HG02970 (cell line): Measurements from ENCODE around the gene TRIM32.

Experiments used
- ATAC-seq: cut with Tn5 transposase; IDR thresholded peaks from one replicate; pipeline ENCODE4 v1.9.1; 2021; ENCODE audit warnings: mild to moderate bottlenecking, moderate library complexity, moderate number of reproducible peaks; ENCODE audit not compliant: unreplicated experiment, low FRiP score

TRIM32 gene, protein sequence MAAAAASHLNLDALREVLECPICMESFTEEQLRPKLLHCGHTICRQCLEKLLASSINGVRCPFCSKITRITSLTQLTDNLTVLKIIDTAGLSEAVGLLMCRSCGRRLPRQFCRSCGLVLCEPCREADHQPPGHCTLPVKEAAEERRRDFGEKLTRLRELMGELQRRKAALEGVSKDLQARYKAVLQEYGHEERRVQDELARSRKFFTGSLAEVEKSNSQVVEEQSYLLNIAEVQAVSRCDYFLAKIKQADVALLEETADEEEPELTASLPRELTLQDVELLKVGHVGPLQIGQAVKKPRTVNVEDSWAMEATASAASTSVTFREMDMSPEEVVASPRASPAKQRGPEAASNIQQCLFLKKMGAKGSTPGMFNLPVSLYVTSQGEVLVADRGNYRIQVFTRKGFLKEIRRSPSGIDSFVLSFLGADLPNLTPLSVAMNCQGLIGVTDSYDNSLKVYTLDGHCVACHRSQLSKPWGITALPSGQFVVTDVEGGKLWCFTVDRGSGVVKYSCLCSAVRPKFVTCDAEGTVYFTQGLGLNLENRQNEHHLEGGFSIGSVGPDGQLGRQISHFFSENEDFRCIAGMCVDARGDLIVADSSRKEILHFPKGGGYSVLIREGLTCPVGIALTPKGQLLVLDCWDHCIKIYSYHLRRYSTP

GRCh38 chr9:116687074-116687753, at the start of gene TRIM32:
Gene TRIM32 (plus strand): TSS chr9:116687305. CDS start chr9:116697743, 10,438 bp downstream.
- ATAC-seq = peak; percentile 100

DNA sequence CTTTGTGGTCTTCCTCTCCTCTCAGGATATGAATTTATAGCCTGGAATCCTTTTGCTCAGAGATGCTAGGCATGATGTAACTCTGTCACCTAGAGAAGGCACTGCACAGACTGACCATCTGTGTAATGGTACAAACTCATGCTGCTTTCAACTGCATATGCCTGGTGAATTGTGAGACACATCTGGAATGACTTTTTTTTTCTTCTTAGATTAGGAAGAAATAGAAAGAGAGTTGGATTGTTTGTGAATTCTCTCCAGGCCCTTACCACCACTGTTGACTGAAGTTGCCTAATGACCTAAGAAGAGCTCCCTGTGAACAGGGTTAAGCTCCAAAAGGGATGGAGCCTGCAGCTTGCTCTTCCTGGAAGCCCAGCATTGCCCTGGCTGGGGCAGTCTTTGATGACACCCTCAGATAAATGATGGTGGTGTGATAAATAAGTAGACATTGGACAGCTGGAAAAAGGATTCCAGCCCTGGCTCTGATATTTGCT, 47.8 kb upstream of the TRIM32 start:
- ATAC-seq = no peak

DNA sequence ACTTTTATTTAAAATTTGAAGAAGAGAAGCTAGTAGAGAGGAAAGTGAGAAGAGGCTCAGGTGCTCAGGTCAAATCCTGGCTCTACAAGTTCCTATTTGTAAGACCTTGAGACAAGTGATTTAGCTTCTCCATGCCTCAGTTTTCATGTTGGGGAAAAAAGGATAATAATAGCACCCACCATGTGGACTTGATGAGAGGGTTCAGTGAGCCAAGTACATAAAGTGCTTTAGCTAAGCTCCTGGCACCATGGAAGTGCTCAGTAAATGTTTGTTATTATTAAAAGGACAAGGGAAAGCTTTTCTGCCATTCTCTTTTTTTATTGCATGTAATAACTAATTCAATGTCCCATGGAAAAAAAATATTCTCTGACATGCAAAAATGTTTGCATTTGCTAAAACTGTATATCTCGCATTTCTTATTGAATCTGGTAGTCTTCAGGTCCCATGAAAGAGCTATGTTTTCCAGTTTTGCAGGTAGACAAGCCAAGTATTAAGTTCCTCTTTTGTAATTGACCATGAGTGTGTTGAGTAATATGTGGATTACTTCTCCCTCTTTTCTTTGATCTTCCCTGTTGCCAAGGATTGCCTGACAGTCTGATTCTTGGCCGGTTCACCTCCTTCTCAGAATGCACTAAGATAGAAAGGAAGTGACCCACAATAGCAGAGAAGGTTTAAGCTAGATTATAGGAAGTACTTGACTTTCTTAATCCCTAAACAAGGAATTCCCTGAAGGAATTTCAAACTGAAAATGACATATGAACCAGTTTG, 45.6 kb upstream of the TRIM32 start:
- no peak for ATAC-seq

DNA sequence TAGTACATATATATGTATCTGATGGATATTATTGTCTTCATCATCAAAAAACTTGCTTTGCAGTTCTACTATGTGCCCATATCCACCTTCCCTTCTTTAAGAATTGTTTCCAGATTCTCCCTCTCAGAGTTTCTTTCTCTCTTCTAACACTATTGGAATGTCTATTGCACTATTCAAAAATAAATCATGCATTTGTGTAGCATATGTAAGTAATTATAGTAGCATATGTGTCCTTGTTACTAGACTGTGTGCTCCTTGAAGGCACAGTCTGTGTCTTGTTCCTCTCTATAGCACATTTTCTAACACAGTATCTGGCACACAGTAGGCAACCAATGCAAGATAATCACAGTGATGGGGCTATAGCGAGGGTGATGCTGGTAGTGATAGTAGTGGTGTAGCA, 43.4 kb upstream of the TRIM32 start:
- ATAC-seq = no peak

DNA sequence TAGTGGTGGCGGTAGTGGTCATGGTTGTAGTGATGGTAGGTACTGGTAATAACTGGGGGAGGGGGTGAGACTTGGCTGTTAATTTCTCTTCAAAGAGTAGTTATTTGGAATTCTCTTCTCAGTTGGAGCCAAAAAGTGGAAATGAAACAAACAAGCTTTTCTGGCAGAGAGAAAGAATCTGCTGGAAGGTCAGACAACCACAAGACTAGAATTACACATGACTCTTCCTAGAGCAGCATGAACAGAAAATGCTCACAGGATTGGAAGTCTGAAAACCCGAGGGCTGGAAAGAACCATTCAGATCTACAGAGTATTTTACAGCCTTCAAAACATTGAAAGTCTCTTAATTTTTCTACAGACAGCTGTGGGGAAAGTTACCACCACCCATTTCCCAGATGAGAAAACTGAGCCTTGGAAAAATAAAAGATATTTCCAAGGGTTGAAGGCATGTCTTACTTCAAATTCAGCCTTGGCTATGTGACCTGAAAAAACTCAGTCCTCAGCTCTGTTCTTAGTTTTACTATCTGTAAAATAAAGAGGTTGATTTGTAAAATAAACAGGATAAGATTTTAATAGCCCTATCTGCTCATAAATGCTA, 42.9 kb upstream of the TRIM32 start:
- no peak for ATAC-seq

DNA sequence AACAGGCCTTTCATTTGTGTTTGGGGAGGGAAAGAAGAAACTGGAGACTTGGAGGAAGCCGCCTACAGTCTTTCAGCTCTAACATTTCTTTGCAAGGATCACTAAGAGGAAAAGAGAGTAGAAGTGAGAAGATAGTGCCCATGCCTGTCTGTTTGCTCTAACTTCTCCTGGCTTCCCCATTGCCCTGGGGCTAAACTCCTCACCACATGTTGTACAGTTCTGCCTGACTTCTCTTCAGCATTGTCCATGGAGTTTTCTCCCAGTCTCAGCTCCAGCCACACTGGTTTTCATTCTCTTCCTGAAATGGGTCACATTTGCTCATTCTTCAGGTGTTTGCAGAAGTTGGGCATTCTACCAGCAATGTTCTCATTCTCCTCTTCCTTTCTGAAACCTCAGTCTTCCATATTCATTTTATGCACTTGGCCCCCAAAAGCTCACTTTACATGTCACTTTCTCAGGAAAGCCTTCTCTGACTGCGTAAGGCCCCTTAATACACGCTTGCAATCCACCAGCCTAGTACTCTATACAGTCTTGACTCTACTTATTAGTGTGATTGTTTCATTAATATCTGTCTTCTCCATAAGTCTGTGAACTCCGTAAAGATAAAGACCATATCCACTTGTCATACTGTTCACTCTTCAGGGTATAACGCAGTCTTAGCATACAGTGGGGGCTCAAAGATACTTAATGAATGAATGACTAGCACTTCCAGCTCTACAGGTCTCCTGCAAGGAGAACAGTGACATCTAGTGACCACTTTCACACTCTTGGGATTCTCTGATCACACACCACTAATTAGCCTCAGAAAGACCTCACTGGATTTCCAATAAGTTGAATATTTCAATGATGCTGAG, 40.2 kb upstream of the TRIM32 start:
- no peak for ATAC-seq

DNA sequence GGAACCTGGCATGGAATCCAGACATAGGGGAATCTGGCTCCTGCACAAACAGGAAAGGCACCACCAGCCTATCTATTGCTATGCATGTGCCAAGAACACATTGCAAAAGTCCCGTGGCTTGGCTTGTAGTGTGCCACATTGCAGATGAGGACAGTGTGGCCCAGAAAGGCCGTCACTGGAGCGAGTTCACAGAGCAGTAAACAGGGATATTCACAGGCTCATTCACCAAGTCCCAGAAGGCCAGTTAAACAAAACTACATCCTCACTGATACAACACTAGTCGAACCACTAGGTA, 39.6 kb upstream of the TRIM32 start:
- ATAC-seq = no peak

DNA sequence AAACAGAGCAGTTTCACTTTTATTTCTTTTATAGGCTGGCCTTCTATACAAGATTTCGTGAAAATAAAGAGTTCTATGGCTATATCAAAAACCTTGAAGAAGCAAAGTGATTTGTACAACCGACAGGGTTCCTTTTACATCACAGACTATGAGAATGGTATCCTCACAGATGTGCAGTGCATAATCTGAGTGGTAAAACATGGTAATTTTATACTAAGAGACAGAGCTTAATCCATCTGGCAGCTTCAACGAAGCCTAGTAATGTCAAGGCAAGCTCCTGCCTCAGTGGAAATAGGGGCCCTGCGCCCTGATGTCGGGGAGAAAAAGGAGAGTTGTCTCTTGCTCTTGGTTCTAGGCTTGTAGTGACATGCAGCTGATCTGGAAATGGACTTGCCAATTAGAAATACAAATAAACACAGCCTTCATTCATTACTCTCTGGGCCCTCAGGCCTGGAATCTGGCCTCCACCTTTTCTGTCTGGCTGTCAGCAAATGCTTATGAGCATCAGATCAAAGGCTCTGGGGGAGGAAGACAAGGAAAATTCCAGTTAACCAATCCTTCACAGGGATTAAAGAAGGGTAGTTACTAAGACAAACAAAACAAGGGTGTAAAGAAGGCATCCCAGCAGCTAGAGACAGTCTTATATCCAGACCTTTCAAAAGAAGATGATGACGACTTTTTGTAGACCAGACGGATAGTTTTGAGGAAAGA, 33.6 kb upstream of the TRIM32 start:
- no peak for ATAC-seq

DNA sequence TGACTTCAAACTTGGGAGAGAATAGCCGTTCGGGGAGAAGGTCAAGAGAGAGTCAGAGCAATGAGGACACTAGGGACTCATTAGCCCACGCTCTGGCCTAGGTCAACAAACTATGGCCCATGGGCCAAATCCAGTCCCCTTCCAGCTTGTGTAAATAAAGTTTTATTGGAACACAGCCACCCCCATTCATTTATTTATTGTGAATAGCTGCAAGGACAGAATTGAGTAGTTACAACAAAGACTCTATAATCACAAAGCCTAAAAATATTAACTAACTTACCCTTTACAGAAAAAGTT, 33.1 kb upstream of the TRIM32 start:
- no peak for ATAC-seq

DNA sequence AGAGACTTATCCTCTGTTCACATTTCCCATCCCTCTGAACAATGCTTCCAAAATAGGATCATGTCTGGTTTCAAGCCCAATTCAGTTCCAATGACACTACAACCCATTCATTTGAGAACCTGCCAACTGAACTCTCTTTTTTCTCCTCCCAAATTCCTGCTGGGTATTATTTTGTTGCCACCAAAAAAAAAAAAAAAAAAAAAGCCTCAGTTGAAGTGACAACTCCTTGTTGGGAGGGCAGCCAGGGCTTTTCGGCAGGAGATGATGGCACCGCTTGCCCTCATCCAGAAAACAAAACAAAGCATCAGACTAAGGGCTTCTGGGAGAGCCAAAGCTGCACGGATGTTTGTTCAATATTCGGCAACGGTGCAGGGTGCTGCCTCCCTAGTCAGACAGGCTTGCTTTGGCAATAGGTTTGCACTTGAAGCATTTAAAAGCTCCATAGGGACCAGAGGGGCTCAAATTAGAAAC, 30.6 kb upstream of the TRIM32 start:
- ATAC-seq = no peak

DNA sequence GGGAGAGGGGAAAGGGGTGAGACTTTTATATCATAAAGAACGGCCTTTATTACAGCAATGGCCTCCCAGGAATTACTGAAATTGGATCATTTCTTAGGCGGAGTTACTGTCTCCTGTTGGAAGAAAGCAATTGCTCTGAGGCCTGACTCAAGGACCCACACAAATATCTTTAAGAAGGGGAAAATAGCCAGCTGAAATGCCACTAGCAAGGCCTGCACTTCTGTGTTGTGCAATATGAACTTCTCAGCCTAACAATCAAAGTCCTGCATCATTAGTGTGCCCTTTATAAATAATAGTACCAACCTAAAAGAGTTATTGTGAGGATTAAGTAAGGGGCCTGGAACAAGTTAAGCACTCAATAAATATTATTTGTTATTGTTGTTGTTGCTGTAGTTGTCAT, 30.1 kb upstream of the TRIM32 start:
- no peak for ATAC-seq

- ATAC-seq = no peak
Measured at GRCh38 chr9:116658265-116658664, 28.8 kb upstream of the TRIM32 start.

GRCh38 chr9:116661037-116661954, 25.8 kb upstream of the TRIM32 start:
- ATAC-seq = no peak

DNA sequence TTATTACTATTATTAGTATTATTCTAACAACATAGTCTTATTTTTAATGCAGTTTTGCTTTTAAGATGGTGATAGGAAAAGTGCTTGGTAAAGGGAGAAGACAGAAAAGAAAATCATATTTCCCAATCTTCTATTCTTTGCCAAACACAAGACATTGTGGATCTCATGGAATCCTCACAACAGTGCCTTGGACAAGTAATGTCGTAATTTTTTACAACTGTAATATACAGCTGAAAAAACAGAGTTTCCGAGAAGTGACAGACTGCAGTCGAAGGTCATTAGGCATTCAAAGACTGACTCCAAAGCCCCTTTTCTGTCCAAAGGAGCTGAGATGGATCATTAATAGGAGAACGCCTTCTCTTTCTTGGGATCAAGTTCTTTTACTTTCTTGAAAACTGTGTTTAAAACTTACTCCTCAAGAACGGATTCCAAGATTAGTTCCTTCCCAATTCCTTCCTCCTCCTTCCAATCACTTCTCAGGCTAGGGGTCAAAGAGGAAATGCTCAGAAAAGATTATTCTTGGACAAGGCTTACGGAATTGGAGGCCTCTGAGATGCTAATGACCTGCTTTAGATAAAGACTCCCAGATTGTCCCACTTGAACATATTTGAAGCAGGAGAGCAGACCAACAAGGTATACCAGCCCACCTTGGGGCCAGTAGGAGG, 24.3 kb upstream of the TRIM32 start:
- ATAC-seq = no peak

DNA sequence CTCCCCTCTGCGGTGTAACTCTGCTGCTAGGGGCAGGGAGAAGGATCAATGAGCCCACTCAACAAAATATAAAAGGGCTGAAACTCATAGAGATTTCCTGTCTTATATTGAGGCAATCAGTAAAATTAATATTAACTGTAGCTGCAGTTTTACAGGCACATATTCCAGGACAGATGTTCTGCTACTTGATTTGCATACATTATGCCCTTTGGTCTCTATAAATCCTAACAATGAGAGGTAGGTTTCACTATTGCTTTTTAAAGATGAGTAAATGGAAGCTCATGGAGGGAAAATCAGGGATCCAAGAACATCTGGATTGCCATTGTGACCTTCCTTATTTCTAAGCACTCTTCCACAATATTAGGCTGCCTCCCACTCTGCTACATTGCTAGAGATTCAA, 23.5 kb upstream of the TRIM32 start:
- no peak for ATAC-seq

DNA sequence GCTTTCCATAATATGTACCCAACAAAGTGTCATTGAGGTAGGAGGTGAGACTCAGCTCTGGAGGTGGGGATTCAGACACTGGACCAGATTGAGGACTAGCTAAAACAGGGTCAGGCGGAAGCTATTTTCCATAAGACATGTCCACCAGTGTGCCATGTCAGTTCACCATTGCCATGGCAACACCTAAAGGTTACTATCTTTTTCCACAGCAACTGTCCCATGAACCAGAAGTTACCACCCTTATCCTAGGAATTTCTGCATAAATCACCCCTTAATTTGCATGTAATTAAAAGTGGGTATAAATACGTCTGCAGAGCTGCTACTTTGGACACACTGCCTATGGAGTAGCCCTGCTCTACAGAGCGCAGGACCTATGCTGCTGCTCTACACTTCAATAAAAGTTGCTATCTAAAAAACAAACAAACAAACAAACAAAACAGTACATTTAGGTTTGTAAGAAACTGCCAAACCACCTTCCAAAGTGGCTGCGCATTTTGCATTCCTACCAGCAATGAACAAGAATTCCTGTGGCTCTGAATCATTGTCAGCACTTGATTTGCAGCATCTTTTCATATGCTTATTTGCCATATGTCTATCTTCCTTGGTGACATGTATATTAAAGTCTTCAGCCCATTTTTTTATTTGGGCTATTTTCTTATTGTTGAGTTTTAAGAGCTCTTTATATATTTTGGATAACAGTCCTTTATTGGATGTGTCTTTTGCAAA, 18.0 kb upstream of the TRIM32 start:
- ATAC-seq = no peak

DNA sequence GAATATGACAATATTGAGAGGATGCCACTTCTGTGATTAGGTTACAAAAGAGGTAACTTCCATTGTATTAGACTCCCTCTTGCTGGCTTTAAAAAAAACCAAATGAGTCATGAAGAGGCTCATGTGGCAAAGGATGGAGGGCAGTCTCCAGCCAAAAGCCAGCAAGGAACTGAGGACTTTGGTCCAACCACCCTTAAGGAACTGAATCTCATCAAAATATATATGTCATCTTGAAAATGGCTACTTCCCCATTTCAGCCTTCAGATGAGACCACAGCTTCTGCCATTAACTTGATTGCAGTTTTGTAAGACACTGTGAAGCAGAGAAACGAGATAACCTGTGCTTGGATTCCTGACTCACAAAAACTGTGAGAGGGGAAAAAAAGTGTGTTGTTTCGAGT, 15.5 kb upstream of the TRIM32 start:
- ATAC-seq = no peak
